ENCODE data around the gene SYT10. TPM values are rescaled to one million over a fixed set of nuclear protein-coding genes. Genes with fewer than 3 reads are reported as not detected.
A peak's percentile ranks its signal among the peaks of the same experiment; 100 is the strongest.
"Not testable (repeated sequence)": the region's sequence is repeated elsewhere in the genome, so short reads cannot be mapped to it uniquely, and the experiment has no call there.

SYT10 gene, protein sequence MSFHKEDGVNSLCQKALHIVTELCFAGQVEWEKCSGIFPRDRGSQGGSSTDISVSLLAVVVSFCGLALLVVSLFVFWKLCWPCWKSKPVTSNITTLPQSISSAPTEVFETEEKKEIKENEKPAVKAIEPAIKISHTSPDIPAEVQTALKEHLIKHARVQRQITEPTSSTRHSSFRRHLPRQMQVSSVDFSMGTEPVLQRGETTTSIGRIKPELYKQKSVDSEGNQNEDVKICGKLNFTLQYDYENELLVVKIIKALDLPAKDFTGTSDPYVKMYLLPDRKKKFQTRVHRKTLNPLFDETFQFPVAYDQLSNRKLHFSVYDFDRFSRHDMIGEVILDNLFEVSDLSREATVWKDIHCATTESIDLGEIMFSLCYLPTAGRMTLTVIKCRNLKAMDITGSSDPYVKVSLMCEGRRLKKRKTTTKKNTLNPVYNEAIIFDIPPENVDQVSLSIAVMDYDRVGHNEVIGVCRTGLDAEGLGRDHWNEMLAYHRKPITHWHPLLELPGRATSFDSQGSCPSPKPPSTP
- total RNA-seq (2014; rRNA removed; shearing (Covaris generic)) = under 0.01 TPM in 1 of 2 replicates, not detected in the other

GRCh38 chr12:33439587-33440011 is at the start of gene SYT10:
Gene SYT10, minus strand, starts transcription at chr12:33439819. Its CDS starts 297 bp downstream, at chr12:33439522.
- no peak for DNase-seq (ENCODE audit: low read depth)

DNA sequence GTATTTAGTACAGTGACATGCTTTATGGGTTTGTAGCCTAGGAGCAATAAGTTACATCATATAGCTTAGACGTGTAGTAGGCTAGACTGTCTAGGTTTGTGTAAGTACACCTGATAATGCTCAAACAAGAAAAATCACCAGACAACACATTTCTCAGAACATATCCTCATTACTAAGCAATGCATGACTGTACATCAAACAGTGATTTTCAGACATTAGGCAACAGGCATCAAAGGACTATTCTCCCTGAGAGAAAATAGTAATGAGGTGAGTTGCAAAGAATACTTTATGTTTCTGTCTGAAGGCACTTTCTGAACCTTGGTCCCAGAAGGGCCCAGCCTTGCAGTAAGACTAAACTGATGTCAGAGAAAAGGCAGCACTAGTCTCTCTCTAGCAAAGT is 48.4 kb upstream of the SYT10 start:
- DNase-seq (ENCODE audit: low read depth) = no peak

DNA sequence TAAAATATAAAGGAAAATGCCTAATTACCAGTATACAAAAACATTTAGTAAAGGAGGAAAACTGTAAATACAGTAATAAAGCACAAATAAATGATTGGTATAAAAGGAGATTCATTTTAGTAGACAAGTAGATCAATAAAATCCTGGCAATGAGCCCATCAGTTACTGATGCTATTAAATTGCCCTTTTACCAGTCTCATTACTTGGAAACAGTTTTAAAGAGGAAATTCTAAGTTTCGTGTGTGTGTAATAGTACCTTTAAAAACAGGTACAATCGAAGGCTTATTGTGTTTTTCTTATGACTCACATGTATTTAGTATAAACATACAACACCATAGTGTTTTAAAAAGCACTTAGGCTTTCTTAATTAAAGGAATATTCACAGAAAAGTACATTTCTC is 46.4 kb upstream of the SYT10 start:
- no peak for DNase-seq (ENCODE audit: low read depth)

DNA sequence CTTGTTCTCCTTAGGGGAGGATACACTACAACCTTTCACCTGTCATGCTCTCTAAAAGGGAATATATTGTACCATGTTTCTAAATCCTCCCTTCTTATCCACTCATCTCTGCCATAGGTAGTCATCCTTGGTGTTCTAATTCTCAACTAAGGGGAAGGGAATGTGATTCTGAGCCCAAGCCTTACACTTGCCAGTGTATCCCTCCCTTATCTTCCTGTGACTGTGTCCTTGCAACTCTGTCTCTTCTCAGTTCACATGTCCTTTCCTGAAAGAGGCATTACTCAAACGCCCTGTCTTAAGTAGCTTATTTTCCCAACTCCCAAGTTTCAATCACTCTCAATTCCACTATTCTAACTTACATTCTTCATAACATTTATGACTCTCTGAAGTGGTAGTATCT is 44.5 kb upstream of the SYT10 start:
- DNase-seq (ENCODE audit: low read depth) = no peak

- DNase-seq (ENCODE audit: low read depth) = no peak
These were observed 40.7 kb upstream of the SYT10 start for GRCh38 chr12:33480366-33480765.

- peak; percentile 5 for DNase-seq (ENCODE audit: low read depth)
These were observed 36.4 kb upstream of the SYT10 start for GRCh38 chr12:33476058-33476457.

DNA sequence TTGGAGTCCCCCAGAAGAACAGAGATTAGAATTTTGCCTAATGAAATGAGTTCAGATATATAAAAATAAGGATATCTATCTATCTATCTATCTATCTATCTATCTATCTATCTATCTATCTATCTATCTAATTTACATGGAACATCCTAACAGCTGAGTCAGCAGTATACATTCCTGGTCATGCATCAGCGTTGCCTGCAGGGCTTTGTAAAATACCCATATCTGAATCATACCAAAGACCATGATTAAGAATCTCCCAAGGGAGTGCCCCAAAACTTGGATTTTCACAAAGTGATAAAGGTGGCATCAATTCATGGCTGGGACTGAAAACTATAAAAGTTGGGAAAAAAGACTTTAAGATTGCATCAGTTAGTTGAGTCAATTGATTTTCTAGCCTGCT is 32.7 kb upstream of the SYT10 start:
- DNase-seq (ENCODE audit: low read depth) = no peak

- no peak for DNase-seq (ENCODE audit: low read depth)
These were observed 15.5 kb upstream of the SYT10 start for GRCh38 chr12:33455096-33455495.

- DNase-seq (ENCODE audit: low read depth) = no peak
These were observed 10.9 kb upstream of the SYT10 start for GRCh38 chr12:33450480-33450879.

GRCh38 chr12:33440477-33440876 is 858 bp upstream of the SYT10 start:
- no peak for DNase-seq (ENCODE audit: low read depth)

DNA sequence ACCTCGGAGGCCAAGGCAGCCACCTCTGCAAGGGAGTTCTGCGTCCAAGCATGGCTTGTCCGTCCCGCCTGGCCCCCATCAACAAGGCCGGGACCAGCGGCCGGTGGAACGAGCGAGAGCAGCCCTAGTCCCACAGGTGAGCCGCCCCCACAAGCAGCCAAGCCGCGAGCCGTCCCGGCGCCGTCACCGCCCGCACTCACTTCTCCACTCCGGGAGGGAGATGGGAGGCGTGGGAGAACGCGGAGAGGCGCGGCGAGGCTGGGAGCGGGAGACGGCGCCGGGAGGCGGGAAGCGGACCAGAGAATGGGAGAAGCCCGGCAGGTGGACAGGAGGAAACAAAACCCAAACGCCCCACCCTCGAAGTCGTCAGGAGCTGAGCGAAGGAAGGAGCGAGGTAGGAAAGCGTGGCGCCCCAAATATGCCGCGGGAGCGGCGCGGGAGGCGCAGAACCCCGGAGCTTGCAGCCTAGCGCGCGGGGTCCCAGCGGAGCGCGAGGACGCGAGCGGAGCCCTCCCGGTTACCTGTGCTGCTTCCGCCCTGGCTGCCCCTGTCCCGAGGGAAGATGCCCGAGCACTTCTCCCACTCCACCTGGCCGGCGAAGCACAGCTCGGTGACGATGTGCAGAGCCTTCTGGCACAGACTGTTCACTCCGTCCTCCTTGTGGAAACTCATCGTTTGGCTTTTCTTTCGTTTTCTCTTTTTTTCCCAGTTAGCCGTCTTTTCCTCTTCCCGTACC is 600 bp downstream of the SYT10 start:
- DNase-seq (ENCODE audit: low read depth) = peak; percentile 5

- no peak for DNase-seq (ENCODE audit: low read depth)
These were observed 1.4 kb downstream of the SYT10 start for GRCh38 chr12:33438025-33438772.

GRCh38 chr12:33437598-33437997 is 2.0 kb downstream of the SYT10 start:
- no peak for DNase-seq (ENCODE audit: low read depth)

DNA sequence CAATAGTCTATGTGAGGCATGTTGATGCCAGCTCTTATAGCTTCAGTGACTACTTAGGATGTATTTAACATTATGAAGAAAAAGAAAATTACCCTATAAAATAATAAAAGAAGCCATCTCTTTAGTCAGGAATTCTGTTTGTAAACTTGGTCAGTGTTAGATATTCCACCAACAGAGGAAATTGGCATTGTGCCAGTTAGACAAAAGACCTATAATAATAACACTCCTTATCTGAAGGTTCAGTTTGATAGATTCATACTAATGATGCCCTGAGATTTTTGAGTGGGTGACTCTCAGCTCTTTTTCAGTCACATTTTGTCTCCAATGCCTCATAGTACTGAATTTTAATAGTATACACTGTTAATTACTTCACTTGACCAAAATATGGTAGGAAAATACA is 6.6 kb downstream of the SYT10 start:
- no peak for DNase-seq (ENCODE audit: low read depth)

- no peak for DNase-seq (ENCODE audit: low read depth)
These were observed 8.0 kb downstream of the SYT10 start for GRCh38 chr12:33431648-33432047.

- no peak for DNase-seq (ENCODE audit: low read depth)
These were observed 10.2 kb downstream of the SYT10 start for GRCh38 chr12:33429468-33429867.

DNA sequence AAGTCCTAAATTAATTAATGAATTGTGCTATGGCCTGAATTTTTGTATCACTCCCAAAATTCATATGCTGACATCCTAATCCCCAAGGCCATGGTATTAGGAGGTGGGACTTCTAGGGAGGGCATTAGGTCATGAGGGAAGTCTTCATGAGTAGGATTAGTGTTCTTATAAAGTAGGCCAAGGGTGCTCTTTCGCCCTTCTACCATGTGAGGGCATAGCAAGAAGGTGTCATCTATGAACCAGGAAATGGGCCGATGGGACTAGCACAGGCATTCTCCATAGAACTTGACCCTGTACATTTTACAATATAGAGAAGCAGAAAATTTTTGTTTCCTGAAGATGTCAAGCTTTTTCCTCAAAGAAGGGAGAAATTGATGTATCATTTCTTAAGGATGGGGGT is 12.5 kb downstream of the SYT10 start:
- DNase-seq (ENCODE audit: low read depth) = peak; percentile 47

DNA sequence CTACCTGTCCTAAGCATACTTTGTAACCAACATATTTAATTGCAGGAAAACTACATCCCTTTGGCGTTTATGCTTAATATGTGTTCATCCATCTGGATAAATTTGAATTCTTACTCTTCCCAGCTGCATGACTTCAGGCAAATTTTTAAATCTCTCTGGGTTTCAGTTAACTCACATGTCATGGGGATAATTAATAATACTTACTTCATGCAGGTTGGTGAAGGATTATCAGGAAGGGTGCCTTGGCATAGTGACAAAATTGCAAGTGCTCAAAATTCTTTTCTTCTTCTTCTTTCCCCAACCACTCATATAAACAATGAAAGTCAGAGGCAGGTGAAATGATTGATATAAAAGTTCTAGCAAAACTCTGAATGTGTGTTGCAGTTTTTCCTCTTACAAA is 15.9 kb downstream of the SYT10 start:
- DNase-seq (ENCODE audit: low read depth) = no peak

DNA sequence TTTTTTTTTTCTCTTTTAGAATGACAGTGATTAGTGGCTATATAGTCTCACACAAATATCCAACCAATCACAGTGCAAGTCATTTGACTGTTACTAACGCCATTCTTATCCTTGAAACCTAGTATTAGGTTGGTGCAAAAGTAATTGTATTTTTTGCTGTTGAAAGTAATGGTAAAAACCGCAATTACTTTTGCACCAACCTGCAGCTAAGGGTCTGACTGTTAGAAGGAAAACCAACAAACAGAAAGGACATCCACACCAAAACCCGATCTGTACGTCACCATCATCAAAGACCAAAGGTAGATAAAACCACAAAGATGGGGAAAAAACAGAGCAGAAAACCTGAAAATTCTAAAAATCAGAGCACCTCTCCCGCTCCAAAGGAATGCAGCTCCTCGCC is 27.2 kb downstream of the SYT10 start:
- not testable (repeated sequence) for DNase-seq (ENCODE audit: low read depth)

GRCh38 chr12:33383503-33383902 is 56.1 kb downstream of the SYT10 start:
- no peak for DNase-seq (ENCODE audit: low read depth)

GRCh38 chr12:33376153-33376552 is 63.5 kb downstream of the SYT10 start:
- no peak for DNase-seq (ENCODE audit: low read depth)

DNA sequence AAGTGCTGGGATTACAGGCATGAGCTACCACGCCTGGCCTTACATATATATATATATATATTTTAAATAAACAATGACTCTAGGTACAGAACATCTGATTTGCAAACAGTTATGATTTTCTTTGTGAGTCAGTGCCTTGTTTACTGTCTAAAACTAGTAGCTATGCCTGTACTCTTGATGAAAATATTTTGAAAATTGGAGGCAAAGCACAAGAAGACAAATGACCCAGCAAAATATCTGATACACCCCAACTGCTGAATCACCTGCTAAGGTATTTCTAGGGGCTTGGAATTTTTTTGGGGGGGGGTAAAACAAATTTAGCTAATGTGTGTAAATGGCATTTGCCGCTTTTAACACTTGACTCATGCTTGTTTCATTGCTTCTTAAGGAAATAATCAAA is 69.3 kb downstream of the SYT10 start:
- no peak for DNase-seq (ENCODE audit: low read depth)

Data from RPMI7951 (cell line).